Measurements from ENCODE around the gene MRPL58.
"Not testable (repeated sequence)": the region's sequence is repeated elsewhere in the genome, so short reads cannot be mapped to it uniquely, and the experiment has no call there.

Gene MRPL58

DNA sequence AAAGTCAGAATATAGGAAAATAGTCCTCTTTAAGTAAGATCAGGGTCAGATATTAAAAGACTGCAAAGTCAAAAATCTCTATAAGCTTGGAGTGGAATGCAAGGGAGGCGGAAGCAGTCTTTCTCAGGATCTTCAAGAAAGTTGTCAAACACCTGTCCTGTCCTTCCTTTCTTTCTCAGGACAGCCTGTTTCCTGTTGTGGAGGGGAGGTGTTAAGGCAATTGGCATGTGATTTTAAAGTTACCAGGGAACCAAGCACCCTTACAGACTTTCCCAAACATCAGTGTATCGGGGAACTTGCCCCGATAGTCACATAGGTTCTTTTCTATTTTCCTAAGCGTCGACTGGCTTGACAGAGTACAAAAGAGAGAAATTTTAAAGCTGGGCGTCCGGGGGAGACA lies 32.2 kb downstream of the MRPL58 start:
- peaks cover 27% of the 10 kb centered on the region for H3K4me1 ChIP-seq
- H3K9ac ChIP-seq = no peak overlapping the region
- no peaks in the 10 kb centered on the region for H3K27me3 ChIP-seq
- H4K20me1 ChIP-seq = peaks cover 13% of the 10 kb centered on the region; the same call in 1 of the 2 replicates
- H3K4me3 ChIP-seq = no peak overlapping the region
- peaks cover 36% of the 10 kb centered on the region for H3K36me3 ChIP-seq
- H3K9me3 ChIP-seq = no peaks in the 10 kb centered on the region
- TF ChIP-seq Cebpa-rat (IDR thresholded peaks at IDR 0.05) = no peak
- no peak overlapping the region for H3K27ac ChIP-seq
- no peak overlapping the region for H3K4me2 ChIP-seq

DNA sequence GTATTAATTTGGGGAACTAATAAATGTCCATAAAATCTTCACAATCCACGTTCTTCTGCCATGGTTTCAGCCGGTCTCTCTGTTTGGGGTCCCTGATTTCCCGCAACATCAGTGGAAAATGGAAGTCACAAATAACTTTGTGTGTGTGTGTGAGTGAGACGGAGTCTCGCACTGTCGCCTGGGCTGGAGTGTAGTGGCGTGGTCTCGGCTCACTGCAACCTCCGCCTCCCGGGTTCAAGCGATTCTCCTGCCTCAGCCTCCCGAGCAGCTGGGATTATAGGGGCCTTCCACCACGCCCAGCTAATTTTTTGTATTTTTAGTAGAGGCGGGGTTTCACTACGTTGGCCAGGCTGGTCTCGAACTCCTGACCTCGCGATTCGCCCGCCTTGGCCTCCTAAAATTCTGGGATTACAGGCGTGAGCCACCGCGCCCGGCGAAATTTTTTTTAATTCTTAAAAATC lies 33.5 kb downstream of the MRPL58 start:
- peaks cover 27% of the 10 kb centered on the region for H3K4me1 ChIP-seq
- H3K4me3 ChIP-seq = peak overlapping the region; percentile 97
- H3K27me3 ChIP-seq, H3K9me3 ChIP-seq: not testable (repeated sequence)
- H4K20me1 ChIP-seq = peaks cover 13% of the 10 kb centered on the region; the same call in 1 of the 2 replicates
- peak overlapping the region; percentile 81 for H3K27ac ChIP-seq
- H3K36me3 ChIP-seq = peaks cover 31% of the 10 kb centered on the region
- H3K4me2 ChIP-seq = peak overlapping the region; percentile 91
- H3K9ac ChIP-seq = peak overlapping the region; percentile 89

DNA sequence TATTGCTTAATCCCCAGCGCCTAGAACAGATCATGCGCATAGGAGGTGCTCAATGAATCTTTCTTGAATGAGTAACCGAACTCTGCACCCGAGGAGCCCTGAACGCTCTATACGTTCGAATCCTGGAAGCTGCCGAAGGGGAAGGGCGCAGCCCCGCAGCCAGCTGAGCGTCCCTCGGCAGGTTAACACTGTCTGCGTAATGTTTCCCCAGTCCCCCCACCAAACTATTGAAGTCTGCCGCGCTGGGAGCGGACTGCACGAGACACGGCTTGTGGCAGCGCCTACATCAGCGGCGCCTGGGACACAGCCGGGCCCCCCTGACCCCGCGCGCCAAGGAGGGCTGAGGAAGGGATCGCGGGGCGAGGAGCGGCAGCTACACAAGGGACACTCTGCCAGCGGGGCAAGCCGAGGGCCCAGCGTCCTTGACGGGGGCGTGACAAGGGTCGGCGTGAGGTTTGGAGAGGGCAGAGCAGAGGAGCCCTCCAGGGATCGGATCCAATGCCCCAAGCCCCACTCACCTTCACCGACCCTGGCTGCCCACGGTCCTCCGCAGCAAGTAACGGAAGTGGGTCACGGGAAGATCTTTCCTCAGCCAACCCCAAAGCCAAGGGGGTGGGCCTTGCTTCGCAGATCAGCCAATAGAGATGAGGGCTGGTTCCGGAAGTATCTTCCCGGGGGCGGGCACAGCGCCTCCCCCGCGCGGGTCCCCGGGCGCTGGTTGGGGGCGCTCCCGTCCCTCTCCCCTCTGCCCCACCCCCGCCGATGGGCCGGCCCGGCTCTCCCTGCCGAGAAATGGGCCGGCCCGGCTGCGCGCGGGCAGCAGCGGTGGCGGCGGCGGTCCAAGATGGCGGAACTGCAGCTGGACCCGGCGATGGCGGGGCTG lies 34.2 kb downstream of the MRPL58 start, which contains the start of the genes ATP5PD and KCTD2:
TSS of gene ATP5PD (minus strand) at position 563 of the 883 bp plus-strand sequence. CDS start 4,319 bp downstream, outside the sequence.
TSS of gene KCTD2 (plus strand) at position 819 of the 883 bp plus-strand sequence. CDS start at position 845, 26 bp downstream.
- H3K4me3 ChIP-seq = peak within 1 kb of the TSS; percentile 97
- H3K27ac ChIP-seq = peak within 1 kb of the TSS; percentile 81
- H3K4me2 ChIP-seq = peak within 1 kb of the TSS; percentile 99
- H3K9ac ChIP-seq = peak within 1 kb of the TSS; percentile 89
- peaks cover 13% of the 10 kb centered on the region; the same call in 1 of the 2 replicates for H4K20me1 ChIP-seq
- no peaks in the 10 kb centered on the region for H3K27me3 ChIP-seq
- peaks cover 27% of the 10 kb centered on the region for H3K4me1 ChIP-seq
- H3K9me3 ChIP-seq = no peaks in the 10 kb centered on the region
- H3K36me3 ChIP-seq = peaks cover 28% of the 10 kb centered on the region
- TF ChIP-seq Cebpa-rat (IDR thresholded peaks at IDR 0.05) = peak; percentile 21; the same call in 1 of the 2 replicates

DNA sequence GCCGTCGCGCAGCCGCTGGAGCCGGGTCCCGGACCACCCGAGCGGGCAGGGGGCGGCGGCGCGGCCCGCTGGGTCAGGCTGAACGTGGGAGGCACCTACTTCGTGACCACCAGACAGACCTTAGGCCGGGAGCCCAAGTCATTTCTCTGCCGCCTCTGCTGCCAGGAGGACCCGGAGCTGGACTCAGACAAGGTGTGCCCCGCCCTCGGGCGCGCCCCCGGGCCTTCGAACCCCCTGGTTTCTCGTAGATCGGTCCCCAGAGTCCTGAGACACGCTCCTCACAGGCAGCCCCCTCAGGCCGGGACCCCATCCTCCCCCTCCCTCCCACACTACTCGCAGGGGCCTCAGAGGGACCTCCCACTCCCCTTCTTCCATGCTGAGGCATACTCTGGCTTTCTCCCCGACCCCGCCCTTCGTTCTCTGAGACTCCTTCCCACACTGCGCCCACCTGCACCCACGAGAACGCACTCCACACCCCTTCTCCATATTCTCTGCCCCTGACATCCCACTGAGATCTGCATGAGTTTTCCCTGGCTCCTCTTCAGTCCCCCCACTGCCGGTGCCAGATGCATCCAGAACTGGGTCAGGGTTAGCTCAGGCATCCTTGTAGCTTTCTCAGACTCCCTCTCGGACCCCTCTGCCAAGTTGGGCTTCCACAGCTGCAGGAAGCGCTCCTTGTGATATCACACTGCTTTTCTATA lies 35.1 kb downstream of the MRPL58 start:
- H3K9ac ChIP-seq = peak overlapping the region; percentile 89
- H4K20me1 ChIP-seq = peaks cover 13% of the 10 kb centered on the region; the same call in 1 of the 2 replicates
- no peaks in the 10 kb centered on the region for H3K9me3 ChIP-seq
- H3K4me1 ChIP-seq = peaks cover 27% of the 10 kb centered on the region
- H3K27ac ChIP-seq = peak overlapping the region; percentile 81
- H3K27me3 ChIP-seq = no peaks in the 10 kb centered on the region
- TF ChIP-seq Cebpa-rat (IDR thresholded peaks at IDR 0.05) = no peak
- peak overlapping the region; percentile 99 for H3K4me2 ChIP-seq
- peak overlapping the region; percentile 97 for H3K4me3 ChIP-seq
- peaks cover 28% of the 10 kb centered on the region for H3K36me3 ChIP-seq

DNA sequence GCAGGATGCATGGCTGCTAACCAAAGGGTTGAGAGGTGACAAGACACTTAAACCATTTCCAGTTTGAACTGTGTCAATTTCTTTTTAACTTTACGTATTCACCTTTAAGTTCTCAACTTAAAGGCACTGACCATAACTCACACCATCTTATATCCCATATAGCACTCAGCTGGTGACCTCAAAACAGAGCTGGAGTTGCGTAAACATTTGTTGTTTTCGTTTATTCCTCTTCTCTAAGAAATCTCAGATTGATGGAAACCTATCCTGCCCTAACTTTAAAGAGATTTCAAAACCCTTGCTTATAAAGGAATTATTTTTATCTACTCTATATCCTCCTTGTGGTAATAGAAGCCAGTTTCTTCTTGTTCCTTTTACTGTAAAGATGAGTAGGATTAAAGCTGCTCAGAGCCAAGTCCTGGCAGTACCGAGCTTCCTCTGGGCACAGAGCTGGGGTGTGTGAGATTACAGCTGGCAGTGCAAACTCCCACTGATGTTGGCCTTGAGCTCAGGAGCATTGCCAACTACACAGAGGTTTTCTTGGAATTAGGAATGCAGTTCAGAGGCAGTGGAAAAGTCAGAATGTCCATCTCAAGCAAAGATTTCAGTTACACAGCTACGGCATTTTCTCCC lies 35.9 kb downstream of the MRPL58 start:
- TF ChIP-seq Cebpa-rat (IDR thresholded peaks at IDR 0.05) = no peak
- Histone ChIP-seq H3K27ac (no peak overlapping the region), H3K4me3 (peak overlapping the region; percentile 97)

DNA sequence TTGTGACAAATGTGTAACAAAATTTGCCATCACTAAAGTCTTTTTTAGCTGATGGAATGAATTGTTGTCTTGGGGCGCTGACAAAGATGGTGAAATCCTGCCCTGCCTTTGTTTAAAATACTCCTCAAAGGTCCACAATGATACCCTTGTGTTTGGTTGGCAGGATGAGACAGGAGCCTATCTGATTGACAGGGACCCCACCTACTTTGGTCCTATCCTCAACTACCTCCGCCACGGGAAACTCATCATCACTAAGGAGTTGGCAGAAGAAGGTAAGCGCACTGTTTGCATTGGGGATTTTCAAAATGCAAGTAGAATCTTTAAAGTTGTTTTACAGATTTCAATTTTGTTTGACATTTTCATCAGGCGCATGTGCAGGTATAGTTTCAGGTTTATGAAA lies 36.6 kb downstream of the MRPL58 start:
- H3K4me3 ChIP-seq = no peak overlapping the region
- H3K9ac ChIP-seq = no peak overlapping the region
- H3K4me1 ChIP-seq = peaks cover 27% of the 10 kb centered on the region
- peak overlapping the region; percentile 99 for H3K4me2 ChIP-seq
- H3K27me3 ChIP-seq = no peaks in the 10 kb centered on the region
- no peak overlapping the region for H3K27ac ChIP-seq
- peaks cover 42% of the 10 kb centered on the region for H3K36me3 ChIP-seq
- H4K20me1 ChIP-seq = 0 out of 2 replicates have a peak, but pooled peaks cover 5% of the 10 kb centered on the region
- TF ChIP-seq Cebpa-rat (IDR thresholded peaks at IDR 0.05) = no peak
- no peaks in the 10 kb centered on the region for H3K9me3 ChIP-seq

More for the DNA sequence above, 35.9 kb downstream of the MRPL58 start:
- H3K27me3 ChIP-seq = no peaks in the 10 kb centered on the region
- peaks cover 5% of the 10 kb centered on the region; the same call in 1 of the 2 replicates for H4K20me1 ChIP-seq
- H3K4me1 ChIP-seq = peaks cover 27% of the 10 kb centered on the region
- peaks cover 35% of the 10 kb centered on the region for H3K36me3 ChIP-seq
- peak overlapping the region; percentile 99 for H3K4me2 ChIP-seq
- H3K9me3 ChIP-seq = no peaks in the 10 kb centered on the region
- peak overlapping the region; percentile 89; the same call in 1 of the 2 replicates for H3K9ac ChIP-seq

DNA sequence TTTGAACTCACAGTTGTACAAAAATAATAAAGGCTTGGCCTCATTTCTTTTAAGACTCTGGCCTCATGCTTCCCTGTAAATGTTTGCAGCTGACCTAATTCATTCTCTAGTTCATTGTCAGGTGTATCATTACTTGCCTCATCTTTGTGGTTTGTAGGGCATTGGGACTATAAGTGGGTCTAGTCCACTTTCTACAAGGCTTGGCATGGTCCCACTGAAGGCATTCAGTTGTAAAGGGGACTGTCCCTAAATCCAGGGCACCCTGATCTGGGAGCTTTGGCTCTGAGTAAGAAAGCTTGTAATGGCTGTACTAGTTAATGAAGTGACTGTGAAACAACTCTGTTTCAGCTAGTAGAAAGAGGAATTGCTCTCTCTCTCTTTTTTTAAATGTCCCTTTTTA lies 37.2 kb downstream of the MRPL58 start:
- TF ChIP-seq Cebpa-rat (IDR thresholded peaks at IDR 0.05) = no peak
- Histone ChIP-seq H3K36me3 (peaks cover 48% of the 10 kb centered on the region), H3K4me3 (no peak overlapping the region), H3K4me1 (peaks cover 27% of the 10 kb centered on the region), H3K9ac (no peak overlapping the region), H3K27me3 (no peaks in the 10 kb centered on the region), H3K4me2 (no peak overlapping the region), H3K9me3 (no peaks in the 10 kb centered on the region), H4K20me1 (0 out of 2 replicates have a peak, but pooled peaks cover 5% of the 10 kb centered on the region), H3K27ac (no peak overlapping the region)

DNA sequence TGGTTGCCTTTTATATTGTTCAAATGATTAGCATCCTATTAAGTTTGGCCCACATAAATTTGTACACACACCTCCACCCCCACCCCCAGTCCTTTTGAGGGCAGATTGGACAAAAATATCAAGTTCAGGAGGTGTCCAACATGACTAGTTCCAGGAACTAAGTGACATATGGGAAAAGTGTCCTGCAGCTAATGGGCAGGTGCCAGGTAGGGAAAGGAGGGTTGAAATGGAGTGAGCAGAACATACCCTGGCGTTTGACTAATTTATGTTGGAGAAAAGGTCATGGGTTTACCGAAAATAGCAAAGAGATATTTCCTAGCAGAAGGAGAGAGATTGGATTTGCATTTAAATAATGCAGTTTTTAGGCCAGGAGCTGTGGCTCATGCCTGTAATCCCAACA lies 39.5 kb downstream of the MRPL58 start:
- no peak for TF ChIP-seq Cebpa-rat (IDR thresholded peaks at IDR 0.05)
- Histone ChIP-seq H3K4me1 (peaks cover 17% of the 10 kb centered on the region), H3K4me2 (no peak overlapping the region), H3K9ac (no peak overlapping the region), H4K20me1 (no peaks in the 10 kb centered on the region), H3K9me3 (no peaks in the 10 kb centered on the region), H3K4me3 (no peak overlapping the region), H3K27ac (no peak overlapping the region), H3K36me3 (peaks cover 71% of the 10 kb centered on the region), H3K27me3 (no peaks in the 10 kb centered on the region)
